ENCODE results near the gene FYB2.
"Not testable (repeated sequence)": the region's sequence is repeated elsewhere in the genome, so short reads cannot be mapped to it uniquely, and the experiment has no call there.

Gene FYB2

DNA sequence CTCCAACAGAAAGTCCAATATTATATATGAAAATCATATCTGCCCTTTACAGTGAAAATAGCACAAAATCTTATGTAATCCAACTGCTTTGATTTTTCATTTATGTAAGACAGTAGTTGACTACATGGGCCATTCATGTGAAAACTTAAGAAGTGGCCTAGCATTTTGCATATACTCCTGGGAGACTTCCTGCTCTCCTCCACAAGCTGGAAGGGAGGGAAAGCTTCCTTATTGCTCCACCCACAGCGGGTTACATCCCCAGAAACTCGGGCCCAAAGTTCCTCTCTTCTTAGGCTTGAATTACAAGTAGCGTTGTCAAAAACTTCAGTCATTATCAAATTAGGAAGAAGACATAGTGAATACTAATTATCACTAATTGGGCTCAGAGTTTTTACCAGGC, 29.2 kb downstream of the FYB2 start:
- DNase-seq: no peak

DNA sequence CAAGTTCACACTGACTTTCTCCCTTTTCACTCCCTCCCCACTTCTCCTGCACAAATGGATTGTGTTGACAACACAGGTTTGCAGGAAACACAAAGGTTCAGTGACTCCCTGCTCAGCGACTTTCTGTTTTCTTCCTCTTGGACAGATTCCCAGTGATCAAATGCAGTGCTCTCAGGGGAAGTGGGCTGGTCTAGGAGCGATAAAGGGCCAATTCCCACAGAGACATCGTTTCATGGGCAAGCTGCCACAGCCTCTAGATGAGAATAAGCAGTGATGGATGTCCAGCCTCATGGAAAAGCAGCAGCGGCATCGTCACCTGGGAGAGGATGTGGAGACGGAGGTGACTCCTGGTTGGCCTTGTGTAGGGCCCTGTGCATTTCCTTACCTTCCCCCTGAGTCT, 30.6 kb downstream of the FYB2 start:
- peak; percentile 69 for DNase-seq

DNA sequence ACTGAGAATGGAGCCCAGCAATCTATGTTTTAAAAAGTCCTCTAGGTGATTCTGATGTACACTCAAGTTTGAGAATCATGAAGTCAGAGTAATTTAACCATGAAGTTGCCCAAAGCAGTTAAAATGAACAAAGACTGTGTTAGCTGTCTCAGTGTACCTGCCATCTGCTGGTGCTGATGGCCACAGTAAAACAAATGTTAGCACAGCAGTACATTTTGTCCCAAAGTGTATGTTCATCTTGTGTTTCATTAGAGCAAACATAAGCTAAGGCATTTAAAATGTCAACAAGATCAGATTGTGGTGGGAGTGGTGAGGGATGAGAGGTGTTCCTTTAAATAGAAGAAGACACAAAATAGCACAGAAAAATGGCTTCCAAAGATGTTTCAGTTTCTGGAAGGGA, 31.1 kb downstream of the FYB2 start:
- DNase-seq: no peak

DNA sequence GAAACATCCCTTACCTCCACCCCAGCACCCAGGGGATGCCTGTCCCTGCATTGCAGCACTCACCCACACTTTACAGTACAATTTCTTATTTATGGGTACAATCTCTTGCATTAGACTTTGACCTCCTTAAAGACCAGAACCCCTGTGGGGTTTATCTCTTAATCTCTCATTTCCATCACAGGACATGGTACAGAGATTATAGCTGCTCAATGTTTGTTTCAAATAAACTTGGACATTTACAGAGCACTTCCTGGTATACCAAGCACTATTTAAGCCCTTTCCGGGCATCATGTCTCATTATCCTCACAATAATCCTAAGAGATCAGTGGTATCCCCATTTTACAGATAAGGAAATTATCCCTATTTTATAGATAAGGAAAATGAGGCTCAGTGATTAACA, 31.9 kb downstream of the FYB2 start:
- no peak for DNase-seq

DNA sequence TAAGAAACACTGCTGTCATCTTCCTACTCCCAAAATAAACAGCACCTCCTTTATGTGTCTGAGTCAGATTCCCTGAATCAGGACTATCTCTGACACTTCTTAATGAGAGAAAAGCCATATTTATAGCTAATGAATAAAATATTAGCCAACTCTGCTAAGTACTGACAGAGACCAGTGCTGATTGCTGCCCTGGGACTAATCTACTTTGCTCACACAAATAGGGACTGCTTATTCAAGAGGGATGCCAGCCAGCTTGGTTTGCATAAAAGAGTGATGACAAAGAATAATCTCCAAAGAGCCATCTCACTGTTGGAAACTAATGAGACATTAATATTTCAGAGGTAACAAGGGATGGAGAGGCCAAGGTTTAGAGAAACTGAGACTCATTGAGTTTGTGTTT, 36.4 kb downstream of the FYB2 start:
- DNase-seq: no peak

DNA sequence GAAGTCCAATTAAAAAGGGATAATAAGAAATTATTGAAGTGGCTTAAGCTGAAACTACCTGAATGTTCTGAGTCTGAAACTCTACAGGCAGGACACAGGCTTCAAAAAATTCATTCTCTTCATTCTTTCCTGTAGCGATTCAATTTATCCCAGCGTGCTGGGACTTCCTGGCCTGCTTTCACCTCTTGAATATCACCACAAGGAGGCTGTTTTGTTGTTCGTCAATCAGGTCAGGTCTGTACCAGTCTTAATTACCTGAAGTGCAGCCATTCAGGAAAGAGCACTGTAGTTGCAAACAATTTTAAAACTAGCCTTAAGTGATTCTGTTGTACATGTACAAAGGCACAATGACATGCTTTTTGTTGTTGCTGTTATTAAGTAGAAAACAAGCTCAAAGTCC, 38.4 kb downstream of the FYB2 start:
- peak; percentile 26 for DNase-seq

DNA sequence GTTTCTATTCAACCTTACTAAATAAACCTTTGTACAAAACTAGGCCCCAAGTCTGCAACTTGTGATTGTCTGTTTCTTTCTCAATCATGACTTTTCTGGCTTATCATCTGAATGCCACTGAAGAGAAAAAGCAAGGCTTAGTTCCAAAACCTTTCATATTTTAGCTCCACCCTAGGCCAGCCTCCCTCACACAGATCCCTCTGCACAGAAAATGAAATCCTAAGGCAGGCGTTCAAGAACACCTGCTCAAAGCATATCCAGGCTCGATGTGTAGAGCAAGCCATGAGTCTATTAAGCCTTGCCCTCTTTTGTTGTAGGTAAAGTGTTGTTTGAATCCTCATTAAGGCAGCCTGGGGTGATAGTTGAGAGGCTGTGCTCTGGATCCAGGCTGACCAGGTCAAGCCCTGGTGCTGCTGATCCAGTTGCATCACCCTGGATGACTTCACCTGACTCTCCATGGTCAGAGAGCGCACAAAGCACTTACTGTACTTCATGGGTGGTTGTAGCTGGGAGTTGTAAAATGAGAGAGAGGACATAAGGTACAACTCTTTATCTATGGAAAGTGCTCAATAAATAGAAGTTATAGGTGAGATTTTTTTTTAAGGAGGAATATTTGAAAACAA, 39.0 kb downstream of the FYB2 start:
- DNase-seq: no peak

DNA sequence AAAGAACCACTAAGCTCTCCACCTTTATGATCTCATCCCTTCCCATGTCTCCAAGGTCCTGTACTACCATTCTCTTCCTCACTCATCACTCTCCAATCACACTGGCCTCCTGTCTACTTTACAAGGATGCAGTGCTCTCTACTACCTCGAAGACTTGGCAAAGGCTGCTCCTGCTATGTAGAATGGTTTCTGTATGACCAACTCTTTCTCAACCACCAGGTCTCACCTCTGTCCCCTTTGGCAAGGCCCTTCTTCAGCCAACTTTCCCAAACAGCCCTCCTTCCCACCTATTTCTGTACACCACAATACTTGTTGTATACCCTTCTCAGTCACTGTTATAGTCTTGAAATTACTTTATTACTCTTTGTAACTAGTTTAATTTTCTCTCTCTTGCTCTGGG, 41.2 kb downstream of the FYB2 start:
- no peak for DNase-seq

DNA sequence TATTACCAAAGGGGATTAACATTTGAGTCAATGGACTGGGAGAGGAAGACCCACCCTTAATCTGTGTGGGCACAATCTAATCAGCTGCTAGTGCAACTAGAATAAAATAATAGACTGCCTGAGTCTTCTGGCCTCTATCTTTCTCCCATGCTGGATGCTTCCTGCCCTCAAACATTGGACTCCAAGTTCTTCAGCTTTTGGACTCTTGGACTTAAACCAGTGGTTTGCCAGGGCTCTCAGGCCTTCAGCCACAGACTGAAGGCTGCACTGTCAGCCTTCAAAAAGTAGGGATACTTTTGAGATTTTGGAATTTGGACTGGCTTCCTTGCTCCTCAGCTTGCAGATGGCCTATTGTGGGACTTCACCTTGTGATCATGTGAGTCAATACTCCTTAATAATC, 44.5 kb downstream of the FYB2 start:
- not testable (repeated sequence) for DNase-seq

DNA sequence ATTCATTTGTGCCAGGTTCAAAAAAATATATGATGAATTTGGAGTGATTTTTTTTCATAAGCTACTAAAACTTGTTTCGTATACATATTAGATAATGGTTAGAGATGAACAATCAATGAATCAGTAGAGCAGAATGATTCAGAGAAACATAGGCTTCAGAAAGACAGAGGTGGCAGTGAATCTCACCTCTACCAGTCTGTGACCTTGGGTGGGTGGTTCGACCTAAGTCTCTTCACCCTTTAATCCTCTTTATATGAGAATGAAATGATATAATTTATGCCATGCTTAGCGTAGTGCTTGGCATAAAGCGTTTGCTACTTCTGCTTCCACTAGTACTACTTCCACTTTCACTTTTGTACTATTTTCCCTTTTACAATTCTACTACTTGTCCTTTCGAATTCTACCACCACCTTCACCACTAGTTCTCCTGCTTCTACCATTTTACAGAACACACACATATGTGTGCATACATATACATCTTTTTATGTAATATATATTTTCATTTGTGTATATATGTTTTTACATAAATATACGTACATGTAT, 45.1 kb downstream of the FYB2 start:
- DNase-seq: no peak

DNA sequence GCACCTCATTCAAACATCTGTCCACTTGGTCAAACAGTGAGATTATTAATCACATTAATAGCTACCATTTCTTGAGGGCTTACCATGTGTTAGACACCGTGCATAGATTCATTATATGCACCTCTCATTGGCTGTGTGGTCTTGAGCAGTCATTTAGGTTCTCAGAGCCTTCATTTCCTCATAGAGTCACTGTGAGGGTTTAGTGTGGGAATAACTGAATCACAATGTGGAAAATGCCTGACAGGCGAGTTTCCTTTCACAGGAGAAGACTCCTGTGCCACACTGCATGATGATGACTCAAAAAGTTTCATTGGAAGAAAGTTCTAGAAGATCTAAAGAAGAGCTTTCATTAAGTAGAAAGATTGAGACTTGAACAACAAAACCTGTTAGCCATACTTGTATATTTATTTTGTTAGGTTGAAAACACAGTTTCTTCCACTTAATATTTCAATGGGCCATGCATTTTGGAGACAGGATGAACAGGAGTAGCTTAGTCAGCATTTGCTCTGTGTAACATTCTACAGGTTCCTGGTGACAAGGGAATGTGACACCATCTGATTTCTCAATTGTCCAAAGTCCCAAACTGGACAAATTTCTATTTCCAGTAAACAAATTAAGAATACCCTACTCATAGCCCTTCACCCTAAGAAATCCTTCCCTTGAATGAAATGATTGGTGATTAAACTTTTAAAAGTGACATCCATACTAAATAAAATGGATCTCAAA, 45.7 kb downstream of the FYB2 start:
- DNase-seq: no peak

DNA sequence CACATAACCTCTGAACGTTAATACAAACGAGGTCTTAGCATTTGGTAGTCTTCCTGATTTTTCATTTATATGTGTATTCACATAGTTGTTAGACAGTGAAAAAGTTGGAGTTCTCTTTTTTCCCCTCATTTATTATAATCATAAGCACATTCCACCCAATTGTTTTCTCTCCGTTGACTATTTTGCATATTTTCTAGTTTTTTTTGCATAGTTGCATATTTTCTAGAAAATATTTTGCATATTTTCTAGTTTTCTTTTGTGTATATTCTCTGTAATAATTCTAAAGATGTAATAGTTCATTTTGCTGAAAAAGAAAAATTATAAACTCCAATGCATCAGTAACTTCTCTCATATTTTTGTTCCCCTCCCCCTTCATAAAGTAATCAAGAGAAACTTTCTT, 47.5 kb downstream of the FYB2 start:
- DNase-seq: no peak

DNA sequence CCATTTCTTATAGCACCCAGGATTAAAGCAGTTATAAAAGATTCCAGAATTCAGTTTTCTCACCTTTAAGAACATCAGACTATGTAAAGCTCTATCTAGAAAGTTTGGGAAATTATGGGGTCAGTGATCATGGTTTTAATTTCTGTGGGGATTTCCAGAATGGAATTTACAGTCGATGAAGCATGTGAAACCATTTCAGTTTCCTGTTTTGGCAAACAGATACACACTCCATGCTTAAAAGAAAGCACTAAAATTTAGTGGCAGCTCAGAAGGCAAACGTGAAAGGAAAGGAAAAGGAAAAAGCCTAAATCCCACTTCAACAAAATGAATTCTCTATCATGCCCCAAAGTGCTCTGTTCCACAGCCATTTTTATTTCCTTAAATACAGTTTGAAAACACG, 60.4 kb downstream of the FYB2 start:
- DNase-seq: no peak

DNA sequence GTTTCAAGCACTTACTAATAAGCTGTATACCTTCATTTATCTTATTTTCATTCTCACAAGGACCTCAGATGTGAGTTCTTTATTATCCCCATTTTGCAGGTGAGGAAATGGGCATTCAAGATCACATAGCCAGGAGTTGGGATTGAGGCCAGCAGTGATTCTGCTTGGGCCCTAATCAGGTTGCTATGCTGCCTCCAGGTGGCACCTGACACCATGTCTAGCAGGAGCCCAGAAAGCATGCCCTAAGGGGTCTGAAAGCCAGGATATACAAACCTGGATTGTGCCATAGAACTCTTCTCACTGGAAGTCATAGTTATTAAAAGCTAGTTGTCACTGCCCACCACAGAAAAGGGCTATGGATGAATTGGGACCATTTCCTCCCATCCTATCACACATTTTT, 61.1 kb downstream of the FYB2 start:
- DNase-seq: no peak

DNA sequence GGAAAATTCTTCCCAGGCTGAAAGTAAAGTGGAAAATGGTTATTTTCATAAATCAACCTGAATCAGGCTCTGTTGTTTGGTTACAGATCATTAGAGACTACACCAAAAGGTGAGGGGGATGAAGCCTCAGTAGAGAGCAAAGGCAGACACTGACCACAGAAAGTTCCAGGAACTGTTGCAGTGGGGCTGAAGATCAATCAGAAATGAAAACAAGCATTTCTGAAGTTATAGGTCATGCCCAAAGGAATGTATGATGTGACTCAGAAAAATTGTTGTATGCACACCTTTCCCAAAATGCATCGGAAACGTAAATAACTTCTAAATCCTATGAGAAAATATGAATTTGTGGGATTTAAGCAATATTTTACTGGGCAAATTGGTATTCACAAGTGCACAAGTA, 63.3 kb downstream of the FYB2 start:
- DNase-seq: no peak

DNA sequence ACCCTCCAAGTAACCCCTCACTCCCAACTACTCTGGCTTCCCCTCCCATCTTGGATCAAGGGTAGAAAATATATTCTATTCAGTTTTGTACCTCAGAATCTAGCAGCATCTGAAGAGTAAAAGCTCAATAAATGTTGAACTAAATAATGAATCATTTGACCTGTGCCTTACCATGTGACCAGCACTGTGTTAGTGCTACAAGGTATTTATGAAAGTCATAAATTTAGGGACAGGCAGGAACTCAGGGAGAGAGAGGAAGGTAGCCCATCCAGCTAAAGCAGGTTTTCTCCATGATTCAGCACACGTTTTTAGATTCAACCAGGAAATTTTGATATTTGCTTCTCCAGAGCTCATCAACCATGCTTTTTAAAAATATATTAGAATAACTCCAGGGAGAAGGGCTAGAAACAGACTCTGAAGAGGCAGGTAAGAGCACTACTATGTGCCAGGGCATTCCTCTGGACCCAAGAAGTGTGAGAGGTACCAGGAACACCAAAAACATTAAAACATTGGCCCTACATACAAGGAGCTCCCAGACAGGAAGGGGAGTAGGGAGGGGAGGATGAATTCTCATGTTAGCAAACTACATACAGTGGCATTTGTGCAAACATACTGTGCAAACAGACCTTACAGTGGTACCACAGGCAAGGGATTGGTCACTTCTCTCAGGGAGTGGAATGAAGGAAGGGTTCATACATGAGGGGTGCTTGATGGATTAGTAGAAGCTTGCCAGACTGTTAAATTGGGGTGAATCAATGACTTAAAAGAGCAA, 64.3 kb downstream of the FYB2 start:
- no peak for DNase-seq

DNA sequence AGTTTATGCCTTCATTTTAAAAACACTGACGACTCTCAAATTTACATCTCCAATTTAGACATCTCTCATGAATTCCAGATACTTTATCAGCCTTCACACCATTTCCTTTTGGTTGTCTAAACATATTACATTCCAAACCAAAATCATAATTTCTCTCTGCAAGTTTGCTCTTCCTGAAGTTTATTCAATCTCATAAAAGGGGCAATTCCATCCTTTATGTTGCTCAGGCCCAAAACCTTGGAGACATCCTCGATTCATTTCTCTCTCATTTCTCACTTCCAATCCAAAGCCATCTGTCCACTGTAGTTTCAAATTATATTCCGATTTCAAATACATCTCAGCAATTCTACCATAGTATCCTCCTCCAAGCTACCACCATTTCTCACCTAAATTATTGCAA, 74.0 kb downstream of the FYB2 start:
- no peak for DNase-seq

DNA sequence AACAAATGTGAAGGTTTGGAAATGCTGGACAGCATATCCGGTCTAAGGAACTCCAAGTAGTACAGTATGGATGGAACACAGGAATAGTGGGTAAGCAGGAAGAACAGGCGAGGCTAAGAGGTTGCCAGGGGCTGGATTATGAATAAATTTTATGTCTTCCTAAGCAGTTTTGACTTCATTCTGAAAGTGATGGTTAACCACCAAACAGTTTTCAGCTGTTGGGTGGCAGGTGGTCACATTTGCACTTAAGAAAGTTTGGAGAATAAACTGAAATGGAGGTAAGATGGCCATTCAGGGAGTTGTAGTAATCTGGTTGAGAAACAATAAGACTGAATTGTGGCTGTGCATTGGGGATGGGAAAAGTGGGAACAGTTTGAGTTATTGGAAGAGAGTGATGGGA, 90.2 kb downstream of the FYB2 start:
- no peak for DNase-seq

DNA sequence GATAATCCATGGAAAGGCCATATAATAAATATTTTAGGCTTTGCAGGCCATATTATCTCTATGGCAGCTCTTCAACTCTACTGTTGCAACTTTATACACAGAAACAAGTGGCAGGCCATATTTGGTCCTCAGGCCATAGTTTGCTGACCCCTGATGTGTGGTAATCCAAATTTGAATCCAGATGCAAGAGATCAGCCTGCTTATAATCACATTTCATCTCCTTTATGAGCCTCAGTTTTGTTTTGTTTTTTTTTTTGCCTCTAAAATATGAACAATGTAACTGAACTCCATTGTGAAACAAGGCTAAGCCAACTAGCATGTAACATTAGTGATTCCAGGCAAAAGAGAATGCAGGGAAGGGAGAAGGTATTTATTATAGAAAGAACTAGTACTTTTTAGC, 92.5 kb downstream of the FYB2 start:
- no peak for DNase-seq

DNA sequence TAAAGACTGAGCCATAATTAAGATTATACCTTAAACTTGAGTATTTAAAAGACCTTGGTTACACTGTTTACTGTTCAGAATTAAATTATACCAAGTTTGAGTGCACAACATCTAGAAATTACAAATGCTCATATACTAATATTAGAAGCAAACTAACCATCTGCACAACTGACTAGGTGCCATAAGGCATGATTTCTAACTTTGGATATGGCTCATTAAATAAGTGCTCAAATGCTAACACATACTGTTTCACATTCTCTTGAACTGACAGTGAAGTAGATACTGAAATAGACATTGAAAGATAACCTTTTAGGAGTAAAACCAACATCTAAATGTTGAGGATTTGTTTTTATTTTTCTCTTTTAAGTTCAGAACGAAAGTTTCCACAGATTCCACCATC, 100.0 kb downstream of the FYB2 start:
- DNase-seq: no peak

DNA sequence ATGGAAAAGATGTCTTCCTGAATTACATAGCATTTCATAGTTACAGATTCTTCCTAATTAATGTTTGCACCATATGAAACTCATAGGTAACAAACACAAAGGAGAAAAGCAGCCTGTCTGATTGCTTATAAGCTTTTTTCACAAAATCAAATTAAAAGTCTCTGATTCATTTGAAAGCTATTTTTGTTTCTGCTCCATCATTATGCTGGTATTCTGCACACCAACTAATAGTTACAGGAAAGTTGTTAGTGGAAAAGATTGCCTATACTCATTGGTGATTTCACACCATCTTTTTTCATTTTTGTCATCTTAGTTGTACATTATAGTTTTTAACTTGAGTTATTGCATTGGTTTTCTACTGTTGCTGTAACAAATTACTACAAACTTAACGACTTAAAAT, 104.0 kb downstream of the FYB2 start:
- DNase-seq: no peak

DNA sequence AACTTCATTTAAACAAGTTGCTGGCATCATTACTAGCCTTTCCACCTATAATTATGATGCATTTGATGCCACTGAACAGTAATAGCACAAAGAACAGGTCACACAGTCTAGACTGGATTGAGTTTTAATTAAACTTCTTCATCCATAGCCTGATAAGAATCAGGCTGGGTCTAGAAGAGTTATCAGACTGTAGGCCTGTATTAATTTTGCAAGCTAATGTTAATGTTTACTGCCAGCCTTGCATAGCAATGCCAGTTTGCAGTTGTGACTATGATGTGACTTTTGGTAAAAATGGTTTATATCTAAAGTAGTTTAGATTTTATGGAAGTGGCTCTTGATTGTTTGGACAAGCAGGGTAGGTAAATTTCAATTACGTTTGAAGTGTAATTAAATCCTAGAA, 106.1 kb downstream of the FYB2 start:
- no peak for DNase-seq

DNA sequence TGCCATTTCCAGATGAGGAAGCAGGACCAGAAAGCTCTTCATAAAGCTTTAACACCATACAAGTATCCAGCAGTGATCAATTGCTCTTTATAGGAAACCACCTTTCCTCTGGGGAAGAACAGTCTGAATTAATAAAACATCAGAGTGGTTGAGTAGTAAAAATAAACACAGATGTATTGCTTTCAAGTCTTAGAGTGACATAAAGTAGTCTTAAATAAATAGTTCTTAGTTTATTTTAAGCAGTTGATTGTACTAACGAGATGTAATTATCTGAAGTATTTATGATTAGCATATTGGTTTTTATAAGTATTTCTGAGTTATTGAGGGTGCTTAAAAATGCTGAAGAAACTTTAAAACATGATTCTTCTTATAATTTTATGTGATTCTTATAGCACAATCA, 107.1 kb downstream of the FYB2 start:
- DNase-seq: no peak

DNA sequence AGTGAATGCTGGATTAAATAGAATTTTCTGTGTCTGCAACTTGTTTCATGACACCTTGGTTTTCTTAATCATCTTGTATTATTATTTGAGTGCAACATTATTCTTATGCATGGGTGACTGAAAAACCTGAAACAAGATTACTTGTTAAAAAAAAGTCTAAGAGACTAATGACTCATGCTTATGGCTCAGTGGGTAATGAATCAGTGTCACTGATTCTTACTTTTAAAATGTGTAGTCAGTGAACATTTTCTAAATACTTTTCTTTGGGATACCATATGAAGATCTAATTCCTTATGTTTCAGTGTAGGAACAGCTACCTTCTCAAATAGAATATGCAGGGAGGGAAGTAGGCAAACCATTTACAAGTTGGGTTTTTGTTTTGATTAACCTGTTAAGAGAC, 108.6 kb downstream of the FYB2 start:
- no peak for DNase-seq
